Right lung (tissue), 5 donors: ENCODE results near the gene MEF2B. TPM values are rescaled to one million over a fixed set of nuclear protein-coding genes. Genes with fewer than 3 reads are reported as not detected.
"Not testable (repeated sequence)": the region's sequence is repeated elsewhere in the genome, so short reads cannot be mapped to it uniquely, and the experiment has no call there.

Source experiments
- DNase-seq, 2 donors: peaks; one replicate each; pipeline ENCODE4 v3.0.0-alpha.2; 2013
- polyA plus RNA-seq, 5 donors: library from polyadenylated mRNA; unstranded; fragments of 120-200 nt; gene quantifications; one replicate each; pipeline versions ENCODE4 v1.2.1 to v1.2.3, GENCODE V29; 2013; ENCODE audit warnings: inconsistent platforms in 1 of 5, low replicate concordance in 1 of 5; ENCODE audit not compliant: insufficient read length in 5 of 5, insufficient read depth in 1 of 5

Gene MEF2B
- polyA plus RNA-seq, 5 donors: 1.5 to 3.6 (median 3.5) TPM

- DNase-seq: no peak
Measured at GRCh38 chr19:19157808-19158207, 12.3 kb downstream of the MEF2B start.

GRCh38 chr19:19155495-19156219 lies 14.4 kb downstream of the MEF2B start:
- DNase-seq: no peak

- no peak for DNase-seq
Measured at GRCh38 chr19:19154768-19155494, 15.1 kb downstream of the MEF2B start.

DNA sequence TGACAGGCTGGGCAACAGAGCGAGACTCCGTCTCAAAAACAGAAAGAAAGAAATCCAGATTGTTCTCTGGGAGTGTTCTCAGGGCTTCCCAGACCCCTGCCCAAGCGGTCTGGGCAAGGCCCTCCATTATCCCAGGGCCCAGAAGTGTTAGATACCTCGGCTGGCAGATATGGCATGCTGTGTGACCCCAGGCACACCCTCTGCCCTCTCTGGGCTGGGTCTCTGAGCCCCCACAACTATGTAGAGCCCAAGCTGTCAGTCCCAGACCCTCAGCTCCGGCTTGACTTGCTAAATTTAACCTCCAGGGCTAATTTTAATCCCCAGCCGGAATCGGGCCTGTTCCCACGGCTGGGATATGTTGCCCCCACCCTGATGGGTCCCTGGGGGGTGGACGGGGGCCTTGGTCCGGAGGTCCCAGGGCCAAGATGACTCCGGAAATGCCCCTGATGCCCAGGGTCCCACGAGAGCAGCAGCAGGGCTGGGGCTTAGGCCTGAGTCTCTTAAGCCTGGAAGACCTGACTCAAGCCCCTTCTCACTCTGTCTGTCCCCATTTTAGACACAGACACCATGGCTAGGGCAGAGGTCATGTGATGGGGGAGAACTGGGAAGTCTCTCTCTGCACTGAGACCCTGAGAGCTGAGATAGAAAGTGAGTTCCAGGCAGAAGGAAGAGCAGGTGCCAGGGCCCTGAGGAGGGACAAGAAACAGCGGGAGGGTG lies 17.2 kb downstream of the MEF2B start:
- no peak for DNase-seq

DNA sequence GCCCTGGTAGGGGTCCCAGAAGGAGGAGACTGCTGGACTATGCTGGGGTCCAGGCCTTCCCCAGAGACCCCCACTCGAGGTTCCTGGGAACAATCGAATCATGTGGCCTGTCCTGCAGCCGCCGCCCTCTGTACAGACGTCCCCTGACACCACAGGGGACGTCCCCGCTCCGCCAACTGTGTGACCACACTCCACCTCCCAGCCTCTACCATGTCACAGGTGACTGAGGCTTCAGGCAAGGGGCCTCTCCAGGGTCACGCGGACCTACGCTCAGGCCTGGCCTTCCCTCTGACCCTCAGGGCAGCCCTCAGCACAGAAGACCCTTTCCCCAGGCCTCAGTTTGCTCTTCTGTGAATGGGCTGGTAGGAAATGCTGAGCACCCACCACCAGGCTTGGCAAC lies 18.6 kb downstream of the MEF2B start:
- no peak for DNase-seq

- no peak for DNase-seq
Measured at GRCh38 chr19:19149435-19149834, 20.6 kb downstream of the MEF2B start.

GRCh38 chr19:19148504-19148903 lies 21.6 kb downstream of the MEF2B start:
- DNase-seq: not testable (repeated sequence)

GRCh38 chr19:19147344-19147743 lies 22.7 kb downstream of the MEF2B start:
- no peak for DNase-seq

- no peak for DNase-seq
Measured at GRCh38 chr19:19146865-19147264, 23.2 kb downstream of the MEF2B start.

DNA sequence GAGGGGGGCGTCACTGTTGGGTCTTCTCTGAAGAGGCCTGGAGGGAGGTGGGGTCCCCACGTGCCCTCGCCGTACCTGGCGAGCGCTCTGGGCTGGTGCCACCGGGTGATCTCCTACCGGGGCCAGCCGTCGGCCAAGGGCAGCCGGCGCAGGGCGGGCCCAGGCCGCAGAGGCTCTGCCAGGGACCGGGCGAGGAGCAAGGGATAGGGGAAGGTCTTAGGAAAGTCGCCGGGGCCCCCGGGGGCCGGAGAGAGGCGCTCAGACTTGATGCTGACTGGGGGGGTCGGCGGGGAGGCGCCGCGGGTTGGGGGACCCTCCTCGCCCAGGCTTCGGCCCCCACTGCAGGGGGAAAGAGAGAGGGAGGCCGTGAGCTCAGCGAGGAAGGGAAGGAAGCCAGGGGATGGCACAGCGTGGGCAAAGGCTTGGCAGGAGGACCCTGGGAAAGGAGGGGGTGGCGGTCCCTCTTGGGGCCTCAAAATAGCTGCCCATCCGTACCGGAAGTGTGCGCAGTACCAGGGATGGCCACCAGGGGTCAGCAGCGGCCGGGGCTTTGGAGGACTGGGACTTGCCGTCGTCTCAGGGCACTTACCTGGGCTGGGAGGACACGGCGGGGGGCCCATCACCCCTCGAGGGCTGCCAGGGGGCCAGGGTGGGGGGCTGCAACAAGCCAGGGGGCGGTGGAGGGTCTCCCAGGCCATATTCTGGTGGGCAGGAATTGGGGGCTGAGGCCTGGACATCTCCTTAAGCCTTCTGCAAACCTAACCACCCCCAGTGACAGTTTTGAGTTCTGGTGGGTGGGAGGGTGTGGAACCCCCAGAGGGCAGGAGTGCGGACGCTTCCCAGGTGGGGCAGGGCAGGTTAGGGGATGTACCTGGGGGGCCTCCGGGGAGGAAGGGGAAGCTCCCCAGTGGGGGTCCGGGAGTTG lies 24.1 kb downstream of the MEF2B start:
- DNase-seq: peak in 1 of 2 donors; percentile 55

- DNase-seq: no peak
Measured at GRCh38 chr19:19145281-19145680, 24.8 kb downstream of the MEF2B start.

DNA sequence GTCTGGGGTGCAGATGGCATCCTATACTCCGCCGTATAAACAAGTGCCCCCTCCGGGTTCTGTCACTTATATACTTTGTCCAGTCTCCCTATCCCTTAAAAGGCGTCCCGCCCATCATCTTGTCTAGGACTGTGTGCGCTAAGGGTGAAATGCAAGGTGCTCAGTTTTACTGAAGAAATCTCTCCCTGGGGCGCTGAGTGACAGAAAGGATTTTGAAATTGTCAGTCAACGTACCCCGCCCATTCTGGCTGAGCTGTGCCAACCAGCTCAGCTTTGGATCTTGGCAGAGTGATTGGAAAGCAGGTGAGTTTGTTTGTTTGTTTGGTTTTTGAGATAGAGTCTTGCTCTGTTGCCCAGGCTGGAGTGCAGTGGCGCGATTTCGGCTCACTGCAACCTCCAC lies 27.7 kb downstream of the MEF2B start:
- no peak for DNase-seq

DNA sequence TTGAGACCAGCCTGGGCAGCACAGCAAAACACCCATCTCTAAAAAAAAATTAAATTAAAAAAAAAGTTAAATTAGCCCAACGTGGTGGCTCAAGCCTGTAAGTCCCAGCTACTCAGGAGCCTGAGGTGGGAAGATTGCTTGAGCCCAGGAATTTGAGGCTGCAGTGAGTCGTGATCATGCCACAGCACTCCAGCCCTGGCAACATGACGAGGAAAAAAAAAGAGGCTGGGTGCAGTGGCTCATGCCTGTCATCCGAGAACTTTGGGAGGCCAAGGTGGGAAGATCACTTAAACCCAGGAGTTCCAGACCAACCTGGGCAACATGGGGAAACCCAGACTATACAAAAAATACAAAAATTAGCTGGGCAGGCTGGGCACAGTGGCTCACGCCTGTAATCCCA lies 29.6 kb downstream of the MEF2B start:
- no peak for DNase-seq

GRCh38 chr19:19139876-19140229 lies 30.2 kb downstream of the MEF2B start:
- no peak for DNase-seq

GRCh38 chr19:19138109-19138981 lies 31.7 kb downstream of the MEF2B start, which contains the start of gene TMEM161A:
Gene TMEM161A, minus strand, starts transcription at chr19:19138478. Its CDS starts 50 bp downstream, at chr19:19138428.
- peak; percentile 96 to 97 for DNase-seq

DNA sequence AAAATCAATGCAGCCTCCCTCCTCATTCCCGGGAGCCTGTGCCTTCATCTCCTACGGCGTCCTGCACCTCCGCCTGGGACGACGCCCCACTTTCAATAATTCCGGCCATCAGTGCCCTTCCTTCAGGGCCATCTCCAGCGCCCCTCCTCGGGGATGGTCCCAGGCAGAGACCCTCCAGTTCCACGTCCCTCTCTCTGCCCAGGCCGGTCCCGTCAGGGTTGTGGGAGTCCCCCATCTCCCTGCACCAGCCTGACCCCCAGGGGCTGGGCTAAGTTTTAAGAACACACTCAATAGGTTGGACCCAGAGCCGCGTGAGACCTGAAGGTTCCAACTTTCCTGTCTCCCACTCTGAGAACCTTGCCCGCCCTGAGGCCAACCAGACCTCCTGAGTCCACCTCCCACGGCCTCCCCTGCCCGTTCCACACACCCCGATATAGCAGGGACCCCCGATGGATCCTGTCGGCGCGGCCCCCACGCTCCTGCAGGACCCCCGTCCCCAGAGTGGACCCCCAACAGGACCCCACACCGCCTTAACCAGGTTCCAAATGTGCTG lies 32.4 kb downstream of the MEF2B start:
- DNase-seq: no peak

DNA sequence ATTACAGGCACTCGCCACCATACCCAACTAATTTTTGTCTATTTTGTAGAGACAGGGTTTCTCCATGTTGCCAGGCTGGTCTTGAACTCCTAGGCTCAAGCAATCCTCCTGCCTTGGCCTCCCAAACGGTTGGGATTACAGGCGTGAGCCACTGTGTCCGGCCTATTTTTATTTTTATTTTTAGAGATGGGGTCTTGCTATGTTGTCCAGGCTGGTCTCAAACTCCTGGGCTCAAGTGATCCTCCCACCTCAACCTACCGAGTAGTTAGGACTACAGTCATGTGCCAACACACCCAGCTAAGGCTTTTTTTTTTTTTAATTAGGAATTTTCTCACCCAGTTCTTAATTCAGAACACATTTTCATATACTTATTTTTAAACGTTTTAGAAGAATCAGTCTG lies 34.4 kb downstream of the MEF2B start:
- DNase-seq: not testable (repeated sequence)

GRCh38 chr19:19134687-19135158 lies 35.3 kb downstream of the MEF2B start:
- no peak for DNase-seq

DNA sequence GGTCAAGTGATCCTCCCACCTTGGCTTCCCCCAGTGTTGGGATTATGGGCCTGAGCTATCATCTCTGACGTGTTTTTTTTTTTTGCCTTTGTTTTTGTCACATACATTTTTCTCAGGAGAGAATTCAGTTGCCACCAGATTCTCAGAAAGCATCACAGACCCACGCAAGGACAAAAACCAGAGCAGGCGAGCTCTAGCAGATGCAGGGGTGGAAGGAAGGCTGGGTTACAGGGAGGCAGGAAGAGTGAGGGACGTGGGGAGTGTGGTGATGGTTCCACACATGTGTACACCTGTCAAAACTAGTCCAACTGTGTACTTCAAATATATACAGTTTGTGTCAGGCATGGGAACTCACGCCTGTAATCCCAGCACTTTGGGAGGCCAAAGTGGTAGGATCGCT lies 36.1 kb downstream of the MEF2B start:
- DNase-seq: no peak

DNA sequence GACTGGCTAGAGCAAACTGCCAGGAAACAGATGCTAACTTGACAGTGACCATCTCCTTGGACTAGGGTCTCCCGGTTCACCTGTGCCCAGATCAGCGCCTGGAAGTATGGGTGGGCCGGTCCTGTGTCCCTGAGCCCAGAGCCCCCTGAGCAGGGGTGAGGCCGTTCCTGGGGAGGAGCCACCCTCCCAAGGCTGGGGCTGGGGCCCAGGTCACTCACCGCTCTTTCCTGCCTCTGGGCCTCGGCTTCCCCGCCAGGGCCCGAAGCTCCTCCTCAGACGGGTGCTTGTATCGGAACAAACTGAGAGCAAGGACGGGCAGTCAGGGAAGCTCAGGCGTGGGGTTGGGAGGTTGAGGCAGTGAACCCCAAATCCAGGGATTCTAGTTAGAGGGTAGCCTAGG lies 37.2 kb downstream of the MEF2B start:
- no peak for DNase-seq
